Panc1 (cell line): ENCODE results near the gene KIAA1191. TPM values are rescaled to one million over a fixed set of nuclear protein-coding genes. Genes with fewer than 3 reads are reported as not detected.

Experiments used
- ATAC-seq: fragments of 200-7000 bp; cut with Tn5 transposase; 2 replicates; pipeline ENCODE4 v1.9.1; 2020; ENCODE audit warnings: mild to moderate bottlenecking, moderate library complexity
- BruUV-seq: library from RNA; stranded (reverse); fragments of 400-500 nt; replicated peaks from 2 replicates; lab custom pipeline; 2021; lab: Mats Ljungman, UMichigan
- CTCF ChIA-PET: fragments of 300-600 bp; sonication (Branson Sonifier 250); formaldehyde crosslinking; loops from one replicate; lab custom pipeline; 2022; ENCODE audit warnings: antibody characterized with exemption; lab: Charles Lee
- POLR2A ChIA-PET: fragments of 300-600 bp; sonication (Branson Sonifier 250); formaldehyde crosslinking; loops from one replicate; lab custom pipeline; 2022; ENCODE audit warnings: antibody characterized with exemption; lab: Charles Lee
- DNase-seq: peaks from one replicate; pipeline ENCODE4 v3.0.0-alpha.2; 2010; ENCODE audit warnings: low read depth, low spot score
- H3K27ac ChIP-seq: 2 replicates; pipeline ENCODE4 v1.5.1; 2011; ENCODE audit warnings: mild to moderate bottlenecking, low read length, inconsistent platforms
- H3K27me3 ChIP-seq: fragments of 200-500 bp; sonication (Bioruptor generic); 2 replicates; pipeline ENCODE4 v1.6.0; 2014; ENCODE audit warnings: low read length, inconsistent platforms; ENCODE audit not compliant: control insufficient read depth, insufficient read depth
- H3K36me3 ChIP-seq: fragments of 200-500 bp; sonication (Bioruptor generic); 2 replicates; pipeline ENCODE4 v1.5.1; 2014; ENCODE audit warnings: inconsistent platforms, mild to moderate bottlenecking, low read length, moderate library complexity; ENCODE audit not compliant: control insufficient read depth, insufficient read depth
- H3K4me1 ChIP-seq: 2 replicates; pipeline ENCODE4 v1.5.1; 2011; ENCODE audit warnings: inconsistent platforms, mild to moderate bottlenecking, low read length, moderate library complexity; ENCODE audit not compliant: control insufficient read depth, insufficient read depth
- H3K4me3 ChIP-seq, 2 experiments: 2 replicates each; pipeline ENCODE4 v1.5.1; 2011 to 2012; ENCODE audit warnings: low read depth in 2 of 2, low read length in 2 of 2, mild to moderate bottlenecking in 2 of 2, inconsistent platforms in 1 of 2, moderate library complexity in 1 of 2
- H3K9me3 ChIP-seq: fragments of 200-500 bp; sonication (Bioruptor generic); 2 replicates; pipeline ENCODE4 v1.5.1; 2014; ENCODE audit warnings: low read depth, mild to moderate bottlenecking, inconsistent platforms, low read length, moderate library complexity; ENCODE audit not compliant: control insufficient read depth, insufficient read depth
- POLR2AphosphoS5 ChIP-seq: IDR thresholded peaks from 2 replicates; pipeline ENCODE4 v1.6.1; 2012; ENCODE audit warnings: mild to moderate bottlenecking, low read depth, low read length, moderate library complexity
- REST ChIP-seq, 2 experiments: IDR thresholded peaks; 2 replicates each; pipeline ENCODE4 v1.6.1; 2011 to 2012; ENCODE audit warnings: low read depth in 2 of 2, control low read depth in 1 of 2, low read length in 1 of 2, mild to moderate bottlenecking in 1 of 2, moderate library complexity in 1 of 2; ENCODE audit not compliant: insufficient read depth in 1 of 2
- SIN3A ChIP-seq: IDR thresholded peaks from 2 replicates; pipeline ENCODE4 v1.6.1; 2012; ENCODE audit warnings: low read depth, mild to moderate bottlenecking, low read length, moderate library complexity, borderline replicate concordance; ENCODE audit not compliant: insufficient read depth
- TCF7L2 ChIP-seq: IDR thresholded peaks from 2 replicates; pipeline ENCODE4 v1.6.1; 2011; ENCODE audit warnings: mild to moderate bottlenecking, low read depth, low read length, inconsistent platforms
- in situ Hi-C: cut with HindIII; loops from 2 replicates; pipeline ENCODE4 v1.10.0; 2016; ENCODE audit warnings: low sequenced_read_pairs, low pct_unique_long_range_greater_than_20kb
- intact Hi-C: fragments of 100-400 bp; cut with micrococcal nuclease; formaldehyde crosslinking; loops from one replicate; pipeline ENCODE4 v1.10.0; 2022; ENCODE audit not compliant: unreplicated experiment
- total RNA-seq: library from RNA; stranded (reverse); gene quantifications from one replicate; pipeline ENCODE4 v1.2.1, GENCODE V29; 2021; ENCODE audit not compliant: unreplicated experiment
- TF ChIP-seq, protein P1 (sequence below): fragments of 450-650 bp; IDR thresholded peaks from 2 replicates; pipeline ENCODE4 v1.5.1; 2017; ENCODE audit warnings: mild to moderate bottlenecking

The KIAA1191 gene
- total RNA-seq, 1 experiment from 2014 or later, result 92.3 TPM

DNA sequence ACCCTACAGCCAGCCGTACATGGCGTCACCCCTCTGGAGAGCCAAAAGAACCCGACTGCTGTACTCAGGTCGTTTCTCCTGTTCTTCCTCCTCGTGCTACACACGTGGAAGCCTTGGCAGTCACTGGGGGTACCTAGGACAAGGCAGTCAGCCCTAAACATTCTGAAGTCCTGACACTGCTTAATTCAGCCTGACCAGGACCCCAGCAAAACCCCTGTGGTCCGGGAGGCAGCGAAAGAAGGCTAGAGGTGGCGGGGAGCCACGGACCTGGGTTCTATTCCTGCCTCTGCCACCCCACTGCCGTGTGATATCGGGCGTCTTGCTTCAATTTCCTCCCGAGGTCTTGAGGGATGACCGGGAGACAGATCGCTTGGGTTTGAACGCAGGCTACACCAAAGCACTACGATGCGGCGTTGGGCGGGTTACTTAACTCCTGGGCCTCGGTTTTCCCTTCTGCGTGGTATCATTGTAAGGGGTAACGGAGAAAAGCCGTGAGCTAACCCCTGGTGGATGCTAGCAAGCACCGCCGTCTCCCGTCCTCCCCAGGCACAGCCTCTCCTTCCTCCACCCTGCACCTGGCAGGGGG is 3.3 kb upstream of the KIAA1191 start:
- intact Hi-C loops (no loop called here), in situ Hi-C loops (no loop called here)
- Histone ChIP-seq H3K27ac (peak overlapping the region; percentile 39; the same call in 1 of the 2 replicates), H3K4me1 (peaks cover 8% of the 10 kb centered on the region), H3K36me3 (no peaks in the 10 kb centered on the region; the same call in 1 of the 2 replicates), H3K9me3 (no peaks in the 10 kb centered on the region), H3K4me3 (peak overlapping the region; percentile 54 to 62), H3K27me3 (no peaks in the 10 kb centered on the region)
- no peak for TF ChIP-seq POLR2AphosphoS5
- no peak for TF ChIP-seq SIN3A
- TF ChIP-seq TCF7L2, result no peak
- TF ChIP-seq, protein P1, sequence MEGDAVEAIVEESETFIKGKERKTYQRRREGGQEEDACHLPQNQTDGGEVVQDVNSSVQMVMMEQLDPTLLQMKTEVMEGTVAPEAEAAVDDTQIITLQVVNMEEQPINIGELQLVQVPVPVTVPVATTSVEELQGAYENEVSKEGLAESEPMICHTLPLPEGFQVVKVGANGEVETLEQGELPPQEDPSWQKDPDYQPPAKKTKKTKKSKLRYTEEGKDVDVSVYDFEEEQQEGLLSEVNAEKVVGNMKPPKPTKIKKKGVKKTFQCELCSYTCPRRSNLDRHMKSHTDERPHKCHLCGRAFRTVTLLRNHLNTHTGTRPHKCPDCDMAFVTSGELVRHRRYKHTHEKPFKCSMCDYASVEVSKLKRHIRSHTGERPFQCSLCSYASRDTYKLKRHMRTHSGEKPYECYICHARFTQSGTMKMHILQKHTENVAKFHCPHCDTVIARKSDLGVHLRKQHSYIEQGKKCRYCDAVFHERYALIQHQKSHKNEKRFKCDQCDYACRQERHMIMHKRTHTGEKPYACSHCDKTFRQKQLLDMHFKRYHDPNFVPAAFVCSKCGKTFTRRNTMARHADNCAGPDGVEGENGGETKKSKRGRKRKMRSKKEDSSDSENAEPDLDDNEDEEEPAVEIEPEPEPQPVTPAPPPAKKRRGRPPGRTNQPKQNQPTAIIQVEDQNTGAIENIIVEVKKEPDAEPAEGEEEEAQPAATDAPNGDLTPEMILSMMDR, result no peak
- no peak for TF ChIP-seq REST (IDR thresholded peaks at IDR 0.05; ENCODE audit: insufficient read depth in 1 of 2, low read depth in 2 of 2, low read length in 1 of 2)
- BruUV-seq, result no TSS peak
- POLR2A ChIA-PET, result no interaction called here
- no peak for DNase-seq
- CTCF ChIA-PET, result no interaction called here
- ATAC-seq, result peak; percentile 6; the same call in 1 of the 2 replicates

DNA sequence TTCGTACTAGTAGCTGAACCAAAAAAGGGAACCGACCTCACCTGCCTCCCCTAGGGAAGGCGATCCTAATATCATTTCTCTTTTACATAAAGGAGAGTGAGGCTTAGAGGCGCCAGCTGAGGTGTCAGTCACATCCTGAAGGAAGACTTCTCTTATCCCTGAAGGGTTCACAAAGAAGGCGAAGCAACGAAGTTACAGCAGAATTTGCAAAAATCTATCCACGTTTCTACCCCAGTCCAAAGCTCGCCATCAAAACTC is 598 bp upstream of the KIAA1191 start:
- BruUV-seq, result no TSS peak
- no peaks in the 10 kb centered on the region for H3K9me3 ChIP-seq
- peaks cover 13% of the 10 kb centered on the region for H3K4me1 ChIP-seq
- peaks cover 6% of the 10 kb centered on the region for H3K36me3 ChIP-seq
- peak overlapping the region; percentile 93 to 99 for H3K4me3 ChIP-seq
- DNase-seq (no peak), ATAC-seq (peak; percentile 6)
- CTCF ChIA-PET, result interaction anchor here (0.8 kb wide), 1 partner anchor 10 kb away, joined by 7 read pairs; no protein-coding TSS in a partner anchor
- in situ Hi-C loops (no loop called here), intact Hi-C loops (no loop called here)
- TF ChIP-seq, protein P1, result no peak
- TF ChIP-seq REST (IDR thresholded peaks at IDR 0.05; ENCODE audit: insufficient read depth in 1 of 2, low read depth in 2 of 2, low read length in 1 of 2), result no peak
- TF ChIP-seq TCF7L2, result no peak
- TF ChIP-seq POLR2AphosphoS5, result no peak
- TF ChIP-seq SIN3A, result no peak
- peak overlapping the region; percentile 93 for H3K27ac ChIP-seq
- POLR2A ChIA-PET, result interaction anchor here (0.9 kb wide), 1 partner anchor 23 kb away, joined by 3 read pairs; no protein-coding TSS in a partner anchor
- H3K27me3 ChIP-seq, result no peaks in the 10 kb centered on the region
